C1 segment of cervical spinal cord (tissue), 14 donors: ENCODE results near the gene PRRC1.
"Not testable (repeated sequence)": the region's sequence is repeated elsewhere in the genome, so short reads cannot be mapped to it uniquely, and the experiment has no call there.

Experiments used
- DNase-seq, 14 donors: peaks; one replicate each; lab custom pipeline; 2025; lab: John Stamatoyannopoulos, UW

The PRRC1 gene

DNA sequence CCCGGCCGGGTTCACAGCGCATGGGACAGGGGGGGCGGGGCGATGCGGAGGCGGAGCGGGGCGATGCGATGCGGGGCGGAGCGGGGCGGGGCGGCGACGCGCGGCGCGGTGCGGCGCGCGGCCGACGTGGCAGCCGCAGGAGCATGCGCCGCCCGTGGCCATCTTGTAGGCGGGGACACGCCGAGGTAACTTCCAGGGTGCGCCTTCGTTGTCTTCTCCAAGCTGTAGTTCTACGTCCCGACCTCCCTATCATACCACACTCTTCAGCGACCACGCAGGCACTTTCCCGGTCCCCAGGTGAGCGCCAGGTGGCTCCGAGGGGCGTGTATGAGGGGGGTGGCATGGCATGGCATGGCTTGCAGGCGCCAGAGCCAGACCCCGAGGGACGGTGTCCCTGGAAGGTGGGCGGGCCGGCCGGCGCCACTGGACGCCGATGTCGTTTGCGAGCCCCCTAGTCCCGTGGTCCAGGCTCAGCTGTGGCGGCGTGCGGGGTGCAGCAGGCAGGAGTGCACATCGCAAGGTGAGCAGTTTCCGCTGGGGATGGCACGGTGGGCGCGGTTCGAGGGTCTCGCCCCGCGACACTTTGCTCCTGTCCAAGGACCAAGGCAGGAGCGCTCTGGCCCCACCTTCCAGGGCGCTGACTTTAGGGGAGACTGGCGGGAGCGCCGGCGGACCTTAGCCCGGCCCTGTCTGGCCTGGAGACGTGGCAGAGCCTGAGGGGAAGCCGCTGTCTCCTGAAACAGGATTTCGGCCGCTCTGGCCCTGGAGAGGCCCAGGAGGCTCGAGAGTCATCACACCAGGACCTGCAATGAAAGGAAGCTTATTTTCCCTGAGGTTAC lies at the start of gene PRRC1:
TSS of gene PRRC1 (plus strand) at position 161 of the 839 bp plus-strand sequence. CDS start 5,840 bp downstream, outside the sequence.
- DNase-seq: peak in 13 of 14 donors; percentile 14 to 84 (median 67)

GRCh38 chr5:127471211-127471610 lies 46.2 kb upstream of the PRRC1 start:
- no peak for DNase-seq

GRCh38 chr5:127472700-127473099 lies 44.7 kb upstream of the PRRC1 start:
- DNase-seq: no peak

DNA sequence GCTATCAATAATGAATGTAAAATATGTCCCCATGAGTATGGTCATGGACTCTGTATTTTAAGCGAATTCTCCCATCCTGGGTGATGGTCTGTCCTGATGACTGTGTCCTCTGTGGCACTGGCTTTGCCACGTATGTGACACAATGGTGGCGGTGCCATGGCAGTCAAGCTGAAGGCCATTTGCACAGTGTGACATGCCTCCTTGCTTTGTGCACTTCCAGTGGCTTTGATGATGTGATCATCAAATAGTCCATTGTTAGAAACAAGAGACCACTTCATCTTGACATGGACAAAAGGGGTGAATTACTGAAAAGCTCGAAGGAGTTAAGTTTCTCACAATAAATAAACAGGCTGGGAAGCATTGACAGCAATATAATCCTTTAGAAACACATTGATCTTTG lies 31.0 kb upstream of the PRRC1 start:
- peak in 5 of 14 donors; percentile 3 to 25 (median 5) for DNase-seq

DNA sequence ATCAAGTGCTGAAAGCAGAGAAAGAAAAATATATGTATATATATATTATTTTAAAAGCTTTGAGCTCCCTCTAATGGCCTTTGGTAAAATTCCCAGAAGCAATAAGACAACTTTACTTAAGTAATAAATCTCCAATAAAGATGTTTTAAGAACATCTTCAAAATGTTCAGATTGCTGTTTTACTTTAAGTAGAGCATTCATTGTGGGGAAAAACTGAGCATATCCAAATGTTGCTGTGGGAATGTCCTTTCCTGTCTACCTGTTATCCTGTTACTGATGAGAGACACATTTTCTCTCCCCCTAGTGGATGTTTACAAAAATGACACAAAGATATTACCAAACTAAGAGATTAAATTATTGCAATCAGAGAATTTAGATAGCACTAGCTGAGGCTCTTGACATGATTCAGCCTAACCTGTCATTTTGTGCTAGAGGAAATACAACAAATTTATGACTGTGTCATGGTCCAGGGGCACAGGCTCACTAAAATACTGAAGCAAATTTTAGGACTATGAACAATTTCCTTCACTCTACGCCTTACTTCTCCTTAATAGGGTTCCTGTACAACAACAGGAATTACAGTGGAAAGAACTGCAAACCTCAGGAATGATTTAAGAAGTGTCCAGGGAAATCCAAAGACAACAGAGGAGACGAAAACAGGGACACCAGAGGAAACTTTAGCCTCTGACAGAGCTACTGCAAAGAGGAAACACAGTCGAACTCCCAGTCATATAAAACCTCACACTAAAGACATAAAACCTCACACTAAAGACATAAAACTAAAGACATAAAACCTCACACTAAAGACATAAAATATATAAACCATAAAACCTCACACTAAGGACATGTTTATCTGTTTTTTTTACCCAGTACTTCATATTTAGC lies 24.3 kb upstream of the PRRC1 start:
- peak in 2 of 14 donors; percentile 22 to 28 for DNase-seq

- no peak for DNase-seq
These were observed 18.9 kb upstream of the PRRC1 start for GRCh38 chr5:127498548-127498947.

DNA sequence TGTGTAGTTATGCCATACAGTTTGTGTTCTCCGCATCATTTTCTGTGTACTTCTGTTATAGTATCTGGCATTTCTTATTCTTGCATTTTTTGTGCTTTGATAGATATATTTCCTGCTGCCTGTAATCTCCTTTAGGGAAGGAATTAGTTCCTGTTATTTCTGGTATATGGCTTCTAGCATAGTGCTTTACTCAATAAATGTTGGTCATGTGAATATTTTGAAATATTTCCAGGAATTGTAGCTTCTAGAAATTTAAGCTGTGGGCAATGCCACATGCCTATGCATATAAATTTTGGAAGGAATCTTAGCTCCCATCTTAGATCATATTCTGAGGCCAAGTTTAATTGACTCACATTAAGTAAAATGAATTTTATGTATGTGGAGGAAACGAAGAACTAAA lies 11.5 kb upstream of the PRRC1 start:
- no peak for DNase-seq

GRCh38 chr5:127506616-127507015 lies 10.8 kb upstream of the PRRC1 start:
- no peak for DNase-seq

GRCh38 chr5:127508644-127509373 lies 8.6 kb upstream of the PRRC1 start:
- DNase-seq: no peak

DNA sequence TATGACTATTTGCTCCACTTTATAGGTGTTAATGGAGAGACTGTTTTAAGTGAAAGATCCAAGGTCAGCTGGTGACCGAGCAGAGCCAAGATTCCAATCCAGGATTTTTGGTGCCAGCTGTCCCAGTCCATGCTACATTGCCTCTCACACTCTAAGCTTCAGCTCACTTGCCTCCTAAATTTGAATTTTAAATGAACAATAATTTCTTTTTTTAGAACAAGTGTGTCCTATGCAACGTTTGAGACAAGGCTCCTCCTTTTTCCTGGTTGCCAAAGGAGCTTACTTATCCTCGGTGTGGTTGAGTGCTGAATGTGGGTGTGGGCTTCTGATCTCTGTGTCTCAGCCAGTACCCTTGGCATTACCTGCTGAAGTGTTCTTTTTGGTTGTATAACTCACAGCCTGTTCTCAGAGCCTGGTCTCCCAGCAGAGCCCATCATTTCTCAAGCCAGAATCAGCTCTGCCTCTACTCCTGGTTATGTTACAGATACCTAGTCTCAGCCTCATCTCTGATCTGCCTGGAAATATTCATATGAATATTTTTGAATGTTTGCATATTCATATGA lies 4.0 kb upstream of the PRRC1 start:
- DNase-seq: peak in 1 of 14 donors; percentile 57

GRCh38 chr5:127514816-127515215 lies 2.6 kb upstream of the PRRC1 start:
- no peak for DNase-seq

DNA sequence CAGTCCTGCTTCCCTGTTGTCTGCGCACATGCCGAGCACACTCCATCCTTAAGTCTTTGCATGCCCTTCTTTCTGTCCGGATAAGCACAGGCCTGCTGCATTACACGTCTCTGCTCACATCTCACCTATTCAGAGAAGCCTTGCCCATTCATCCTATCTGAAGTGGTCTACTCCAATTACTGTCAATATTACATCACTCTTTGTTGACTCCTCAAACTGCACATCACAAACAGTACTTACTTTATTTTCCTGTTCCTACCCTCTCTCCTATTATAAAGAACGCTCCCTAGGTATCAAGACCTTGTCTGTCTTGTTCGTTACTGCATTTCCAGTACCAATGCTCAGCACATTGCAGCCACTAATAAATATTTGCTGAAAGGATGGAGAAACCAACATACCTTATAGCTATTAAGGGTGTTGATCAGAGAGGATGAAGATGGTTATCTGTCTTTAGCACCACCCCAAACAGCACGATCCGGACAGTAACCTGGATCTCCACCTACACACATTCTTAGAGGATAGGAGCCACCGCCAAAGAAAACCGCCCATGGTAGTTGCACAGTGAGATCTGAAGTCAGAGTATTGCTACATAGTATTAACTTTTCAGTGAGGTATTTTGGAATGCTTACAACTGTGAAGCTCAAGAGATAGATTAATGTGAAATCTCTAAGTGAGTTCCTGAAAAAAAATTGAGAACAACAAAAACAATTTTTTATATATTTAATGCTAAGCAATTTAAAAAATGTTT lies 1.6 kb upstream of the PRRC1 start:
- DNase-seq: no peak

- no peak for DNase-seq
These were observed 345 bp upstream of the PRRC1 start for GRCh38 chr5:127517110-127517479.

GRCh38 chr5:127518319-127518621 lies 830 bp downstream of the PRRC1 start:
- no peak for DNase-seq

DNA sequence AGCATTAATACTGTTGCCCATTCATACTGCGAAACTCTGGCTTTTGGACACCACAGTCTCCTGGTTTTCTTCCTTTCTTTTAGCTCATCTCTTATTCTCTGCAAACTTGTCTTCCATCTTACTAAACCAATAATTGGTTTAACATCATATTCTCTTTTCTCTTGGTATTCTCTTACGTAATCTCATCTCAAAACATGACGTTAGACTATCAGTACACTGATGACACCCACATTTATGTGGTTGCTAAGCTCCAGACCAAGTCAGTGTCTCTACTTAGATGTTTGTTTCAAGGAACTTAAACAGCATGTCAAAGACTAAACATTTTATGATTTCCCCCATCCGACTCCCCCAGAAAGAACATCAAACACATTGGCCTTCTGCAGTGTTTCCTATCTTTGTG lies 2.1 kb downstream of the PRRC1 start:
- no peak for DNase-seq

DNA sequence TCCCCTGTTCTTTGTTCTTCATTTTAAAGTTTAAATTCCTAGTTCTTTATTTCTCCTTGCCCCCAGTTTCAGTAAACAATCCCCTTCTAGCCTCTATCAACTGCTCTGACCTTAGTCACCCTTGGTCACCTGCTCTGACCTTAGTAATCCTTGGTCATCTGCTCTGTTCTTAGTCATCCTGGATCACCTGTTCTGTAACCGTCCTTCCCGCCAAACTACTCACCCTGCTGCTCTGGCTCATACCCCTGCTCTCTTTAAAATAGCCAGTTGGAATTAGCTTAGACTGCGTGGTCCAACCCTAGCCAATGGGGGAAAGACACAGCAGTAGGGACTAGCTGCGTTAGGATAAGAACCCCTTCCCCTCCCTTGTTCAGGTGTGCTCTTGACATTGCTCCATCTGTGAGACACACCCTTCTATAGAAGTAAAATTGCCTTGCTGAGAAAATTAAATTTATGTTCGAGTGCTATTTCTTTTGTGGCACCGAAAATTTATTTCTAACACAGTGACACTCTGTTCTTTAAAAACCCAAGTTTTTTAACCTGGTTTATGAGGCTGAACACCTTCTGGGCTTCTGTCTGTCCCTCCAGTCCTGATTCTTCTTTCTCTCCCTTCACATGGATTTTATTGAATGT lies 3.8 kb downstream of the PRRC1 start:
- DNase-seq: no peak

- no peak for DNase-seq
These were observed 7.7 kb downstream of the PRRC1 start for GRCh38 chr5:127525181-127525580.

- DNase-seq: no peak
These were observed 12.7 kb downstream of the PRRC1 start for GRCh38 chr5:127529904-127530682.

DNA sequence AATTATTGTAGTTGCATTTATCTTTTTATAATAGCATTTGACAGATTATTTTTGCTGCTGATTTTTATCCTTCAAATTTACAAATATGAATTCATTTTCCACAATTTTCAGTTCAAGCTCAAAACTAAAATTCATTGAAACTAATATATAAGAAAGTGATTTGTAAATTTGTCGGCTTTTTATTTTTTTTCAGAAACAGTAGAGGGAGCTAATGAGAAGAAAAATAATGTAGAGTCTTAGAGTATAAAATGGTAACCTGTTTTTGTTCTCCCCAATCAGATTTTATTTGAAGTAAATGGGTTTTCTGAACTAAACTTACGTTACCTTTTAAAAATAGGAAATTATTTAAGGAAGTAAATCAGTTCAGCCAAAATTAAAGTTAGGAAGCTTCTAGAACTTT lies 19.2 kb downstream of the PRRC1 start:
- DNase-seq: no peak

DNA sequence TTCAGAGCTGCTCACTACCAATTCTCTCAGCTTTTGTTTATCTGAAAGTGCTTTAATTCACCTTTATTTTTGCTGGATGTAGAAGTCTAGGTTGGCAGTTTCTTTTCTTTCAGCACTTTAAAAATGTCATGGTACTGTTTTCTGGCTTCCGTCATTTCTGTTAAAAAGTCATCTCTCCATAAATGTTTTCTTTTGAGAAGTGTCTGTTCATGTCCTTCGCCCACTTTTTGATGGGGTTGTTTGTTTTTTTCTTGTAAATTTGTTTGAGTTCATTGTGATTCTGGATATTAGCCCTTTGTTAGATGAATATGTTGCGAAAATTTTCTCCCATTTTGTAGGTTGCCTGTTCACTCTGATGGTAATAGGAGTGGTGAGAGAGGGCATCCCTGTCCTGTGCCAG lies 23.1 kb downstream of the PRRC1 start:
- not testable (repeated sequence) for DNase-seq
